Anterior cingulate cortex (tissue), 58 donors: Measurements from ENCODE around the gene DDX4.

Source experiments
- DNase-seq, 58 donors: peaks; one replicate each; lab custom pipeline; 2025; lab: John Stamatoyannopoulos, UW

DDX4 gene

GRCh38 chr5:55860709-55861108 lies 122.8 kb downstream of the DDX4 start:
- no peak for DNase-seq

- DNase-seq, result no peak
Observed at GRCh38 chr5:55864606-55865541, 127.0 kb downstream of the DDX4 start.

- DNase-seq, result no peak
Observed at GRCh38 chr5:55865831-55866230, 128.0 kb downstream of the DDX4 start.

DNA sequence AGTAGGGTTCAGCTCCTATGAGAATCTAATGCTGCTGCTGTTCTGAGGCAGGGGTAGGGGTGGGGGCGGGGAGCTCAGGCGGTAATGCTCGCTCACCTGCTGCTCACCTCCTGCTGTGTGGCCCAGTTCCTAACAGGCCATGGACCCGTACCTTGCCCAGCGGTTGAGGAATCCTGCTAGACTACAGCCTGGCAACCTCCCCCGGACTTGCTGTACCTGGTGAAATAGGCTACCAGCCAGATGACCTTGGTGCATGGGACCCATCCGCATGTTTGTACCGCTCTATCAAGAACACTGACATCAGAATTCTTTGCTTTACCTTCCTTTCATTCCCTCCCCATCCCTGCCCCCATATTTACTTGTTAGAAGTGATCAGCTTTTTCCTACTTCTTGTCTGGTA lies 128.6 kb downstream of the DDX4 start:
- no peak for DNase-seq
